GM12875 (cell line): ENCODE measurements around the gene GPR151.
A peak's percentile ranks its signal among the peaks of the same experiment; 100 is the strongest.

Experiments
- H3K4me3 ChIP-seq: one replicate; pipeline ENCODE4 v1.5.1; 2011; ENCODE audit warnings: low read depth, low read length, control low read depth
- CTCF ChIP-seq: IDR thresholded peaks from 2 replicates; pipeline ENCODE4 v1.5.1; 2011; ENCODE audit warnings: low read depth, mild to moderate bottlenecking, control low read depth, inconsistent platforms, low read length, moderate library complexity, borderline replicate concordance; ENCODE audit not compliant: insufficient read depth

Gene GPR151

GRCh38 chr5:146533882-146534281, 17.9 kb upstream of the GPR151 start:
- no peak overlapping the region for H3K4me3 ChIP-seq
- TF ChIP-seq CTCF: no peak

- no peak overlapping the region for H3K4me3 ChIP-seq
- peak; percentile 84 for TF ChIP-seq CTCF
These were observed 17.4 kb upstream of the GPR151 start for GRCh38 chr5:146533260-146533857.

GRCh38 chr5:146529984-146530383, 14.0 kb upstream of the GPR151 start:
- no peak for TF ChIP-seq CTCF
- H3K4me3 ChIP-seq: no peak overlapping the region

GRCh38 chr5:146528236-146528635, 12.2 kb upstream of the GPR151 start:
- H3K4me3 ChIP-seq: no peak overlapping the region

GRCh38 chr5:146527785-146528184, 11.8 kb upstream of the GPR151 start:
- no peak for TF ChIP-seq CTCF
- H3K4me3 ChIP-seq: no peak overlapping the region

More at GRCh38 chr5:146528236-146528635, 12.2 kb upstream of the GPR151 start:
- no peak for TF ChIP-seq CTCF

- no peak for TF ChIP-seq CTCF
These were observed 7.7 kb upstream of the GPR151 start for GRCh38 chr5:146523698-146524097.

GRCh38 chr5:146521403-146522106, 5.6 kb upstream of the GPR151 start:
- no peak for TF ChIP-seq CTCF
- no peak overlapping the region for H3K4me3 ChIP-seq

More at GRCh38 chr5:146523698-146524097, 7.7 kb upstream of the GPR151 start:
- H3K4me3 ChIP-seq: no peak overlapping the region
